Right cardiac atrium (tissue), 5 donors: ENCODE results near the gene XRN2. TPM values are rescaled to one million over a fixed set of nuclear protein-coding genes. Genes with fewer than 3 reads are reported as not detected.

Experiments used
- ATAC-seq, 2 donors: fragments of 200-7000 bp; cut with Tn5 transposase; one replicate each; pipeline versions ENCODE4 v1.8.0 to v1.9.1; 2020; ENCODE audit warnings: moderate library complexity in 2 of 2, mild to moderate bottlenecking in 1 of 2
- DNase-seq, 3 donors: peaks; one replicate each; pipeline ENCODE4 v3.0.0-alpha.2; 2020
- H3K27ac ChIP-seq: one replicate; pipeline ENCODE4 v1.5.1; 2013; ENCODE audit warnings: mild to moderate bottlenecking, low read length, control low read depth, moderate library complexity
- H3K27me3 ChIP-seq: one replicate; pipeline ENCODE4 v1.6.1; 2013; ENCODE audit not compliant: control insufficient read depth, insufficient read depth
- H3K4me1 ChIP-seq: one replicate; pipeline ENCODE4 v1.6.1; 2013; ENCODE audit warnings: low read length; ENCODE audit not compliant: control insufficient read depth, insufficient read depth
- H3K4me3 ChIP-seq: one replicate; pipeline ENCODE4 v1.5.1; 2013; ENCODE audit warnings: low read length, control low read depth
- H3K9me3 ChIP-seq: one replicate; pipeline ENCODE4 v1.6.1; 2013; ENCODE audit warnings: low read length; ENCODE audit not compliant: control insufficient read depth
- WGBS: extraction: QIAGEN DNeasy Blood & Tissue Kit; methylation state at CpG from one replicate; pipeline ENCODE4 v1.1.7; 2013; 5-methylcytosine and 5-hydroxymethylcytosine counted together
- intact Hi-C, 4 donors: fragments of 100-400 bp; cut with DNase I; formaldehyde crosslinking; loops; one replicate each; pipeline versions ENCODE4 v1.11.0 to v1.14.0; 2022 to 2023
- polyA plus RNA-seq: library from polyadenylated mRNA; stranded (reverse); fragments of 200-250 nt; gene quantifications from one replicate; pipeline ENCODE4 v1.2.3, GENCODE V29; 2013
- total RNA-seq, 4 donors: library from RNA; stranded (reverse); fragmentation: NEBNext Ultra II Directional; extraction: Animal tissue kit (Norgen Biotek cat#: 25700); gene quantifications; one replicate each; pipeline ENCODE4 v1.2.1, GENCODE V29; 2021
- donor health status: healthy with polysubstance abuse.
- donor health status: DM: no; HTN: yes; CAD: no.
- donor health status: DM: no; HTN: no; CAD: no.
- donor health status: DM: no; HTN: yes; CAD: no; lungs with severe emphysema.
- donor health status: DM: yes; HTN: yes; CAD: no.

XRN2 gene
- total and polyA plus RNA-seq, 5 donors = 13.2 to 34.7 (median 33.4) TPM

GRCh38 chr20:21372016-21372415 is 68.9 kb downstream of the XRN2 start:
- no peaks in the 10 kb centered on the region for H3K27me3 ChIP-seq
- no peak overlapping the region for H3K27ac ChIP-seq
- ATAC-seq = no peak
- no peak for DNase-seq
- H3K9me3 ChIP-seq = no peaks in the 10 kb centered on the region
- intact Hi-C loops = no loop called here
- H3K4me1 ChIP-seq = no peaks in the 10 kb centered on the region
- H3K4me3 ChIP-seq = no peak overlapping the region
- 84% methylated on average over 2 of the region's 2 CpGs for WGBS

- Histone ChIP-seq H3K27me3 (no peaks in the 10 kb centered on the region), H3K27ac (no peak overlapping the region), H3K4me1 (no peaks in the 10 kb centered on the region), H3K9me3 (no peaks in the 10 kb centered on the region), H3K4me3 (no peak overlapping the region)
- ATAC-seq (no peak), DNase-seq (no peak)
- WGBS = 54% methylated on average over 1 of the region's 1 CpG
- intact Hi-C loops = no loop called here
Observed at GRCh38 chr20:21373436-21373835, 70.3 kb downstream of the XRN2 start.

GRCh38 chr20:21376626-21377025 is 73.5 kb downstream of the XRN2 start:
- intact Hi-C loops = no loop called here
- WGBS = 96% methylated on average over 3 of the region's 3 CpGs
- ATAC-seq = no peak

GRCh38 chr20:21377701-21378100 is 74.6 kb downstream of the XRN2 start:
- WGBS = 88% methylated on average over 9 of the region's 9 CpGs
- no peak overlapping the region for H3K27ac ChIP-seq
- no peaks in the 10 kb centered on the region for H3K27me3 ChIP-seq
- DNase-seq (no peak), ATAC-seq (no peak)
- no peaks in the 10 kb centered on the region for H3K4me1 ChIP-seq
- no peaks in the 10 kb centered on the region for H3K9me3 ChIP-seq
- H3K4me3 ChIP-seq = no peak overlapping the region
- intact Hi-C loops = no loop called here

More at GRCh38 chr20:21376626-21377025, 73.5 kb downstream of the XRN2 start:
- DNase-seq = no peak
- H3K27me3 ChIP-seq = no peaks in the 10 kb centered on the region
- no peaks in the 10 kb centered on the region for H3K9me3 ChIP-seq
- no peak overlapping the region for H3K27ac ChIP-seq
- H3K4me1 ChIP-seq = no peaks in the 10 kb centered on the region
- no peak overlapping the region for H3K4me3 ChIP-seq

- ATAC-seq = no peak
- H3K27me3 ChIP-seq = no peaks in the 10 kb centered on the region
- intact Hi-C loops = no loop called here
- 82% methylated on average over 5 of the region's 5 CpGs for WGBS
- H3K9me3 ChIP-seq = no peaks in the 10 kb centered on the region
- no peak overlapping the region for H3K27ac ChIP-seq
- H3K4me3 ChIP-seq = no peak overlapping the region
- H3K4me1 ChIP-seq = no peaks in the 10 kb centered on the region
- no peak for DNase-seq
Observed at GRCh38 chr20:21378259-21378658, 75.1 kb downstream of the XRN2 start.

- Histone ChIP-seq H3K4me3 (no peak overlapping the region), H3K9me3 (no peaks in the 10 kb centered on the region), H3K27me3 (no peaks in the 10 kb centered on the region), H3K27ac (no peak overlapping the region), H3K4me1 (no peaks in the 10 kb centered on the region)
- intact Hi-C loops = loop anchor here in 1 of 4 donors (10.0 kb wide), 1 partner anchor 66 kb away; no protein-coding TSS in a partner anchor
- 79% methylated on average over 2 of the region's 2 CpGs for WGBS
- DNase-seq (no peak), ATAC-seq (no peak)
Observed at GRCh38 chr20:21380711-21381110, 77.6 kb downstream of the XRN2 start.

GRCh38 chr20:21381619-21382018 is 78.5 kb downstream of the XRN2 start:
- H3K9me3 ChIP-seq = no peaks in the 10 kb centered on the region
- no peaks in the 10 kb centered on the region for H3K4me1 ChIP-seq
- no peak for DNase-seq
- 98% methylated on average over 1 of the region's 1 CpG for WGBS
- intact Hi-C loops = loop anchor here in 1 of 4 donors (10.0 kb wide), 1 partner anchor 67 kb away; no protein-coding TSS in a partner anchor
- no peak overlapping the region for H3K27ac ChIP-seq
- no peak overlapping the region for H3K4me3 ChIP-seq
- H3K27me3 ChIP-seq = no peaks in the 10 kb centered on the region
- ATAC-seq = no peak

- ATAC-seq (no peak), DNase-seq (no peak)
- Histone ChIP-seq H3K9me3 (no peaks in the 10 kb centered on the region), H3K27ac (no peak overlapping the region), H3K4me1 (no peaks in the 10 kb centered on the region), H3K27me3 (no peaks in the 10 kb centered on the region), H3K4me3 (no peak overlapping the region)
- WGBS = 95% methylated on average over 5 of the region's 5 CpGs
- intact Hi-C loops = loop anchor here in 1 of 4 donors (10.0 kb wide), 1 partner anchor 70 kb away; no protein-coding TSS in a partner anchor
Observed at GRCh38 chr20:21384308-21384892, 81.3 kb downstream of the XRN2 start.

GRCh38 chr20:21386111-21386510 is 83.0 kb downstream of the XRN2 start:
- 96% methylated on average over 5 of the region's 5 CpGs for WGBS
- no peaks in the 10 kb centered on the region for H3K9me3 ChIP-seq
- intact Hi-C loops = loop anchor here in 1 of 4 donors (10.0 kb wide), 1 partner anchor 71 kb away; no protein-coding TSS in a partner anchor

GRCh38 chr20:21387528-21387927 is 84.4 kb downstream of the XRN2 start:
- H3K4me3 ChIP-seq = no peak overlapping the region
- H3K27me3 ChIP-seq = no peaks in the 10 kb centered on the region
- H3K27ac ChIP-seq = no peak overlapping the region
- no peaks in the 10 kb centered on the region for H3K9me3 ChIP-seq
- ATAC-seq (no peak), DNase-seq (no peak)
- intact Hi-C loops = loop anchor here in 1 of 4 donors (10.0 kb wide), 1 partner anchor 73 kb away; no protein-coding TSS in a partner anchor
- no peaks in the 10 kb centered on the region for H3K4me1 ChIP-seq

More at GRCh38 chr20:21386111-21386510, 83.0 kb downstream of the XRN2 start:
- Histone ChIP-seq H3K4me1 (no peaks in the 10 kb centered on the region), H3K27me3 (no peaks in the 10 kb centered on the region), H3K4me3 (no peak overlapping the region), H3K27ac (no peak overlapping the region)
- no peak for ATAC-seq
- DNase-seq = no peak

- no peaks in the 10 kb centered on the region for H3K4me1 ChIP-seq
- no peak overlapping the region for H3K4me3 ChIP-seq
- DNase-seq = no peak
- H3K27ac ChIP-seq = no peak overlapping the region
- peaks cover 7% of the 10 kb centered on the region for H3K27me3 ChIP-seq
- intact Hi-C loops = loop anchor here in 1 of 4 donors (10.0 kb wide), 1 partner anchor 74 kb away; no protein-coding TSS in a partner anchor
- no peak for ATAC-seq
- 97% methylated on average over 1 of the region's 1 CpG for whole genome bisulfite sequencing
- H3K9me3 ChIP-seq = no peaks in the 10 kb centered on the region
Observed at GRCh38 chr20:21388566-21388965, 85.4 kb downstream of the XRN2 start.
